ENCODE measurements around the gene UBE2G2.

UBE2G2 gene

GRCh38 chr21:44778983-44779382, 22.6 kb downstream of the UBE2G2 start:
- Histone ChIP-seq H3K27ac (ENCODE audit: insufficient read depth, low read length, poor library complexity, severe bottlenecking) (no peak overlapping the region), H3K4me1 (ENCODE audit: control insufficient read depth, insufficient read depth, low read length, poor library complexity, severe bottlenecking) (peaks cover 3% of the 10 kb centered on the region), H3K4me3 (ENCODE audit: insufficient read depth, low read depth, low read length, poor library complexity, severe bottlenecking) (no peak overlapping the region), H3K27me3 (replicated peaks; ENCODE audit: control insufficient read depth, insufficient read depth, low read length, poor library complexity, severe bottlenecking) (no peaks in the 10 kb centered on the region), H3K9me3 (ENCODE audit: control insufficient read depth, low read length) (no peaks in the 10 kb centered on the region), H3K36me3 (ENCODE audit: control insufficient read depth, insufficient read depth, low read length) (peaks cover 42% of the 10 kb centered on the region)
- DNase-seq = no peak

DNA sequence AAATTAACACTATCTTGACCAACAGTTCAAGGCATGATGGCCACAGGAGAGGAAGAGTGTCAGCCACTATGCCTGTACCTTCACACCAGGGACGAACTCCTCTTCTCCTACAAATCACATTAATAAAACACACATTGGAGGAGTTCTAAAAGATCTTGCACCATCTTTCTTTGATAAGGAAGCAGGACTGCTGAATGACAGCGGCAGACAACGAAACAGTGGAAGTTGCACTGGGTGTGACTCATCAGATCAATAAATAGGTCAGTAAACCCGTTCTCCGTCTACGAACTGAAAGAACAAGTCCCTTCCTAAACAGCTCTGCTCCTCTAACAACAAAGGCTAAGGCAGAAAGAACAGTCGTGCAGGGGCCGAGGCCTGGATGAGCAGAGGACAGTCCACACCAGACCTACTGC, 23.1 kb downstream of the UBE2G2 start:
- H3K36me3 ChIP-seq (ENCODE audit: control insufficient read depth, insufficient read depth, low read length) = peaks cover 46% of the 10 kb centered on the region
- peaks cover 3% of the 10 kb centered on the region for H3K4me1 ChIP-seq (ENCODE audit: control insufficient read depth, insufficient read depth, low read length, poor library complexity, severe bottlenecking)
- H3K27ac ChIP-seq (ENCODE audit: insufficient read depth, low read length, poor library complexity, severe bottlenecking) = no peak overlapping the region
- no peak overlapping the region for H3K4me3 ChIP-seq (ENCODE audit: insufficient read depth, low read depth, low read length, poor library complexity, severe bottlenecking)
- H3K27me3 ChIP-seq (replicated peaks; ENCODE audit: control insufficient read depth, insufficient read depth, low read length, poor library complexity, severe bottlenecking) = no peaks in the 10 kb centered on the region
- no peak for DNase-seq
- H3K9me3 ChIP-seq (ENCODE audit: control insufficient read depth, low read length) = no peaks in the 10 kb centered on the region

DNA sequence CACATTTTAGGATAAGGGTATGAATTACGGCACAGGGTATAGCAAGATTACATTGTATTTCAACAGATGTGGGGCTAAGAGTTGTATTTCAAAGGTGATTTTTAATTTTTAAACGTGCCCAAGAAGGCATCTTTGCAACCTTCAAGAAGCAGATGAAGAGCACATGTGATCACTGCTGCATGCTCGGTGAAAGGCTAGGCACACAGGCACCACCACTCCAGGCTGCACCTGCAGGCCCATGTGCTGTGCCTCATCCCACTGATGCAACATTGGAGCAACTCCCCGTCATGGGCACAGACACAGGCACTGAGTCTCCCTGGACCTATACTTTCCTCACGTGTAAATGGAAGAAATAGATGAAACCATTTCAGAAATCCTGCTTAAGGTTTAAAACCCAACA, 23.5 kb downstream of the UBE2G2 start:
- H3K4me1 ChIP-seq (ENCODE audit: control insufficient read depth, insufficient read depth, low read length, poor library complexity, severe bottlenecking) = peaks cover 3% of the 10 kb centered on the region
- no peak overlapping the region for H3K27ac ChIP-seq (ENCODE audit: insufficient read depth, low read length, poor library complexity, severe bottlenecking)
- H3K36me3 ChIP-seq (ENCODE audit: control insufficient read depth, insufficient read depth, low read length) = peaks cover 50% of the 10 kb centered on the region
- no peaks in the 10 kb centered on the region for H3K9me3 ChIP-seq (ENCODE audit: control insufficient read depth, low read length)
- no peak overlapping the region for H3K4me3 ChIP-seq (ENCODE audit: insufficient read depth, low read depth, low read length, poor library complexity, severe bottlenecking)
- H3K27me3 ChIP-seq (replicated peaks; ENCODE audit: control insufficient read depth, insufficient read depth, low read length, poor library complexity, severe bottlenecking) = no peaks in the 10 kb centered on the region
- no peak for DNase-seq

DNA sequence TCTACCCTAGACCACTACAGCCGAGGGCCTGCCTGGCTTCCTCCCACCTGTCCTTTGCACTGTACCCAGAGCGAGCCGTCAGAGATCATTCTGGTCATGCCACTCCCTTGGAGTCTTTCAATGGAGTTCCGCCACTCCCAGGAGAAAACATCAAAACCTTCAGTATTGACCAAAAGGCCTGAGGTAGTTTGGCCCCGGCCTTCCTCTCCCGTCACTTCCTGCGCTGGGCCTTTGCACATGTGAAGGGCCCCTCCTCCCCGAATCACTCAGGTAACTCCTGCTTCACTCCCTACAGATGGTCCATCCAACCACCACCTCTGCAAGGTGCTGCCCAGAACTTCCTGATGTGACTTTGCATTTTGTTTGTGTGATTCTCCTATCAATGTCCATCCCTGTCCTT, 26.6 kb downstream of the UBE2G2 start:
- Histone ChIP-seq H3K27ac (ENCODE audit: insufficient read depth, low read length, poor library complexity, severe bottlenecking) (no peak overlapping the region), H3K4me3 (ENCODE audit: insufficient read depth, low read depth, low read length, poor library complexity, severe bottlenecking) (no peak overlapping the region), H3K36me3 (ENCODE audit: control insufficient read depth, insufficient read depth, low read length) (peaks cover 58% of the 10 kb centered on the region), H3K27me3 (replicated peaks; ENCODE audit: control insufficient read depth, insufficient read depth, low read length, poor library complexity, severe bottlenecking) (no peaks in the 10 kb centered on the region), H3K9me3 (ENCODE audit: control insufficient read depth, low read length) (no peaks in the 10 kb centered on the region), H3K4me1 (ENCODE audit: control insufficient read depth, insufficient read depth, low read length, poor library complexity, severe bottlenecking) (peaks cover 3% of the 10 kb centered on the region)
- no peak for DNase-seq

- Histone ChIP-seq H3K4me3 (ENCODE audit: insufficient read depth, low read depth, low read length, poor library complexity, severe bottlenecking) (no peak overlapping the region), H3K36me3 (ENCODE audit: control insufficient read depth, insufficient read depth, low read length) (peaks cover 65% of the 10 kb centered on the region), H3K4me1 (ENCODE audit: control insufficient read depth, insufficient read depth, low read length, poor library complexity, severe bottlenecking) (no peaks in the 10 kb centered on the region), H3K27ac (ENCODE audit: insufficient read depth, low read length, poor library complexity, severe bottlenecking) (no peak overlapping the region), H3K9me3 (ENCODE audit: control insufficient read depth, low read length) (no peaks in the 10 kb centered on the region), H3K27me3 (replicated peaks; ENCODE audit: control insufficient read depth, insufficient read depth, low read length, poor library complexity, severe bottlenecking) (no peaks in the 10 kb centered on the region)
- DNase-seq = no peak
These were observed 28.2 kb downstream of the UBE2G2 start for GRCh38 chr21:44773291-44773932.

GRCh38 chr21:44771896-44772525, 29.6 kb downstream of the UBE2G2 start:
- Histone ChIP-seq H3K36me3 (ENCODE audit: control insufficient read depth, insufficient read depth, low read length) (peaks cover 62% of the 10 kb centered on the region), H3K4me3 (ENCODE audit: insufficient read depth, low read depth, low read length, poor library complexity, severe bottlenecking) (no peak overlapping the region), H3K4me1 (ENCODE audit: control insufficient read depth, insufficient read depth, low read length, poor library complexity, severe bottlenecking) (no peaks in the 10 kb centered on the region), H3K9me3 (ENCODE audit: control insufficient read depth, low read length) (no peaks in the 10 kb centered on the region), H3K27ac (ENCODE audit: insufficient read depth, low read length, poor library complexity, severe bottlenecking) (no peak overlapping the region), H3K27me3 (replicated peaks; ENCODE audit: control insufficient read depth, insufficient read depth, low read length, poor library complexity, severe bottlenecking) (no peaks in the 10 kb centered on the region)
- DNase-seq = no peak

GRCh38 chr21:44767834-44768831, 33.5 kb downstream of the UBE2G2 start:
- no peak overlapping the region for H3K4me3 ChIP-seq (ENCODE audit: insufficient read depth, low read depth, low read length, poor library complexity, severe bottlenecking)
- no peak overlapping the region for H3K27ac ChIP-seq (ENCODE audit: insufficient read depth, low read length, poor library complexity, severe bottlenecking)
- H3K36me3 ChIP-seq (ENCODE audit: control insufficient read depth, insufficient read depth, low read length) = peaks cover 34% of the 10 kb centered on the region
- no peak for DNase-seq
- H3K27me3 ChIP-seq (replicated peaks; ENCODE audit: control insufficient read depth, insufficient read depth, low read length, poor library complexity, severe bottlenecking) = no peaks in the 10 kb centered on the region
- H3K9me3 ChIP-seq (ENCODE audit: control insufficient read depth, low read length) = no peaks in the 10 kb centered on the region
- peaks cover 16% of the 10 kb centered on the region for H3K4me1 ChIP-seq (ENCODE audit: control insufficient read depth, insufficient read depth, low read length, poor library complexity, severe bottlenecking)

GRCh38 chr21:44766818-44767354, 34.7 kb downstream of the UBE2G2 start:
- H3K36me3 ChIP-seq (ENCODE audit: control insufficient read depth, insufficient read depth, low read length) = peaks cover 24% of the 10 kb centered on the region
- no peak overlapping the region for H3K27ac ChIP-seq (ENCODE audit: insufficient read depth, low read length, poor library complexity, severe bottlenecking)

DNA sequence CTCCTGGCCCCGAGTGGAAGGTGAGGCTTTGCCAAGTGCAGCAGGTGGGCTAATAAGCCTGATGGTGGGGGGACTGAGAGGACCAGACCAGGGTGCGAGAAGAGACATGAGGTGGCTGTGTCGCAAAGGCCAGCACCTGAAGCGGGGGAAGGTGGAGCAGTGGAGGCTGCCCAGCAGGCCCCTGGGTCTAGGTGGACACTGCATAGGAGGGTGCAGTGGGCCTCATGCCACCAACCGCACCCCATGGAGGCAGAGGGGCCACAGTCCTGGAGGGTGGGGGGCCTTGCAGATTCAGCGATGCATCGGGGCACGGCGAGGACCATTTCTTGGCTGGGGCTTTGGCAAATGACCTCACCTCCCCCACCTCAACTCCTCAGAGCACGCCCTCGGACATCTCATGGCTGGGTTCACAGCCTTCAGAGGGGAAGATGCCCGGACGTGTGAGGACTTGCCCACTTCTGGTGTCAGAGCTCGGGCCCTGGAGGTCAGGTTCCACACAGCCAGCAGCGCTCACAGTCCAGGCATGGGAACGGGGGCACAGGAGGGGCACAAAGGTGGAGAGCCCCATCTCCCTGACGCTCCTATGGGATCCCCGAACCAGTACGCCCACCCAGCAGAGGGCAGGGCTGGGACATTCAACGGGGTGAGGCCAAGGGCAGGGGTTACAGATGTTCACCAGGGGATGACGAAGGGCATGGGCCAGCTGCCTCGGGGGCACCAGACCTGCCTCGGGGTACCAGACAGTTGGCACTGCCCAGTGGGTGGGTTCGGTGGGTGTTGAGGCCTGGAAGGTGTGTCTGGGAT, 35.4 kb downstream of the UBE2G2 start:
- no peak overlapping the region for H3K4me3 ChIP-seq (ENCODE audit: insufficient read depth, low read depth, low read length, poor library complexity, severe bottlenecking)
- peaks cover 18% of the 10 kb centered on the region for H3K36me3 ChIP-seq (ENCODE audit: control insufficient read depth, insufficient read depth, low read length)
- H3K4me1 ChIP-seq (ENCODE audit: control insufficient read depth, insufficient read depth, low read length, poor library complexity, severe bottlenecking) = peaks cover 16% of the 10 kb centered on the region
- no peak for DNase-seq
- peak overlapping the region; percentile 10 for H3K27ac ChIP-seq (ENCODE audit: insufficient read depth, low read length, poor library complexity, severe bottlenecking)
- no peaks in the 10 kb centered on the region for H3K27me3 ChIP-seq (replicated peaks; ENCODE audit: control insufficient read depth, insufficient read depth, low read length, poor library complexity, severe bottlenecking)
- no peaks in the 10 kb centered on the region for H3K9me3 ChIP-seq (ENCODE audit: control insufficient read depth, low read length)

More at GRCh38 chr21:44766818-44767354, 34.7 kb downstream of the UBE2G2 start:
- Histone ChIP-seq H3K4me3 (ENCODE audit: insufficient read depth, low read depth, low read length, poor library complexity, severe bottlenecking) (no peak overlapping the region), H3K4me1 (ENCODE audit: control insufficient read depth, insufficient read depth, low read length, poor library complexity, severe bottlenecking) (peaks cover 16% of the 10 kb centered on the region), H3K27me3 (replicated peaks; ENCODE audit: control insufficient read depth, insufficient read depth, low read length, poor library complexity, severe bottlenecking) (no peaks in the 10 kb centered on the region), H3K9me3 (ENCODE audit: control insufficient read depth, low read length) (no peaks in the 10 kb centered on the region)
- no peak for DNase-seq

Data from effector memory CD4-positive, alpha-beta T cell (primary cell).